ENCODE results near the gene ABCC5.

DNA sequence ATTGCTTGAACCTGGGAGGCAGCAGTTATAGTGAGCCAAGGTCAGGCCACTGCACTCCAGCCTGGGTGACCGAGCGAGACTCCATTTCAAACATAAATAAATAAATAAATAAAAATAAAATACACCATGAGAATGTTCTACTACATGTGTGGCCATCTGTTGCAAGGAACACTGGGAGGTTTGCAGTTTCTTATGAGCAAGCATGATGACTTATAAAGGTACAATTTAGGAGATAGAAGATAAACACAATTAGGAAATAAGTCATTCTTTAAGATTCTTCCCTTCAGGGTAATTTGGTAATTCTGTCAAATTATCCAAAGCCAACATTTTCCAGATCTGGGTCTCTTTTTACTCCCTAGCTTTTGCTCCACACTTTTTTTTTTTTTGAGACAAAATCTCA, 48.5 kb upstream of the ABCC5 start:
- TF ChIP-seq, protein P1, sequence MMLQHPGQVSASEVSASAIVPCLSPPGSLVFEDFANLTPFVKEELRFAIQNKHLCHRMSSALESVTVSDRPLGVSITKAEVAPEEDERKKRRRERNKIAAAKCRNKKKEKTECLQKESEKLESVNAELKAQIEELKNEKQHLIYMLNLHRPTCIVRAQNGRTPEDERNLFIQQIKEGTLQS (IDR thresholded peaks at IDR 0.05; ENCODE audit: insufficient read depth, low read depth, low read length), result no peak
- TF ChIP-seq, protein P2, sequence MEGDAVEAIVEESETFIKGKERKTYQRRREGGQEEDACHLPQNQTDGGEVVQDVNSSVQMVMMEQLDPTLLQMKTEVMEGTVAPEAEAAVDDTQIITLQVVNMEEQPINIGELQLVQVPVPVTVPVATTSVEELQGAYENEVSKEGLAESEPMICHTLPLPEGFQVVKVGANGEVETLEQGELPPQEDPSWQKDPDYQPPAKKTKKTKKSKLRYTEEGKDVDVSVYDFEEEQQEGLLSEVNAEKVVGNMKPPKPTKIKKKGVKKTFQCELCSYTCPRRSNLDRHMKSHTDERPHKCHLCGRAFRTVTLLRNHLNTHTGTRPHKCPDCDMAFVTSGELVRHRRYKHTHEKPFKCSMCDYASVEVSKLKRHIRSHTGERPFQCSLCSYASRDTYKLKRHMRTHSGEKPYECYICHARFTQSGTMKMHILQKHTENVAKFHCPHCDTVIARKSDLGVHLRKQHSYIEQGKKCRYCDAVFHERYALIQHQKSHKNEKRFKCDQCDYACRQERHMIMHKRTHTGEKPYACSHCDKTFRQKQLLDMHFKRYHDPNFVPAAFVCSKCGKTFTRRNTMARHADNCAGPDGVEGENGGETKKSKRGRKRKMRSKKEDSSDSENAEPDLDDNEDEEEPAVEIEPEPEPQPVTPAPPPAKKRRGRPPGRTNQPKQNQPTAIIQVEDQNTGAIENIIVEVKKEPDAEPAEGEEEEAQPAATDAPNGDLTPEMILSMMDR (IDR thresholded peaks at IDR 0.05; ENCODE audit: control extremely low read depth in 1 of 3, insufficient read depth in 1 of 3, low read depth in 1 of 3, low read length in 3 of 3), result no peak
- TF ChIP-seq RAD21 (IDR thresholded peaks at IDR 0.05 in 1 of 2, conservative IDR thresholded peaks at IDR 0.05 in 1 of 2; ENCODE audit: low read depth in 2 of 2, low read length in 2 of 2) (no peak), EZH2 (IDR thresholded peaks at IDR 0.05; ENCODE audit: low read depth, low read length, severe bottlenecking) (no peak), SP1 (IDR thresholded peaks at IDR 0.05; ENCODE audit: low read depth, low read length) (no peak), YY1 (IDR thresholded peaks at IDR 0.05; ENCODE audit: low read depth, low read length) (no peak), JUND (IDR thresholded peaks at IDR 0.05; ENCODE audit: low read length) (no peak), RFX5 (IDR thresholded peaks at IDR 0.05; ENCODE audit: borderline replicate concordance, low read depth, low read length) (no peak)

Data from H1 (cell line).